ENCODE results near the gene SLK.

Gene SLK

DNA sequence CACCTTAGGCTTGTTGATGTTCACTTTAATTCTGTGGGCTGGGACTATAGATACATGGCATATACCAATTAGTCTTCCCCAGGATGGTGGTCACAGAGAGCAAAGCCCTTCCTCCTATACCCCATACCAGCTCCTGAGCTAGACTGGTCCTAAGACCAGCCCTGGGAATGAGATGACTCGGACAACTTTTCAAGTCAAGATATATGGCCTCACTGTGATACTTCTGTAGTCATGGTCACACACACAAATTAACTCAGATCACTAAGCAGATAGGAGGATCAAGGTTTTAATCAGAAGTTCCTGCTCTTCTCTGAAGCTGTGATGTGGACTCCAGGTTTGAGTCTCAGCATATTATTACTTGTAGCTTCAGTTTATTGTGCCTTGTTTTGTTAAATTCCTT is 53.1 kb downstream of the SLK start:
- TF ChIP-seq, protein P1, sequence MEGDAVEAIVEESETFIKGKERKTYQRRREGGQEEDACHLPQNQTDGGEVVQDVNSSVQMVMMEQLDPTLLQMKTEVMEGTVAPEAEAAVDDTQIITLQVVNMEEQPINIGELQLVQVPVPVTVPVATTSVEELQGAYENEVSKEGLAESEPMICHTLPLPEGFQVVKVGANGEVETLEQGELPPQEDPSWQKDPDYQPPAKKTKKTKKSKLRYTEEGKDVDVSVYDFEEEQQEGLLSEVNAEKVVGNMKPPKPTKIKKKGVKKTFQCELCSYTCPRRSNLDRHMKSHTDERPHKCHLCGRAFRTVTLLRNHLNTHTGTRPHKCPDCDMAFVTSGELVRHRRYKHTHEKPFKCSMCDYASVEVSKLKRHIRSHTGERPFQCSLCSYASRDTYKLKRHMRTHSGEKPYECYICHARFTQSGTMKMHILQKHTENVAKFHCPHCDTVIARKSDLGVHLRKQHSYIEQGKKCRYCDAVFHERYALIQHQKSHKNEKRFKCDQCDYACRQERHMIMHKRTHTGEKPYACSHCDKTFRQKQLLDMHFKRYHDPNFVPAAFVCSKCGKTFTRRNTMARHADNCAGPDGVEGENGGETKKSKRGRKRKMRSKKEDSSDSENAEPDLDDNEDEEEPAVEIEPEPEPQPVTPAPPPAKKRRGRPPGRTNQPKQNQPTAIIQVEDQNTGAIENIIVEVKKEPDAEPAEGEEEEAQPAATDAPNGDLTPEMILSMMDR (IDR thresholded peaks at IDR 0.05; ENCODE audit: low read depth, low read length): no peak
- no peak overlapping the region for H3K4me3 ChIP-seq (ENCODE audit: low read depth, low read length)

DNA sequence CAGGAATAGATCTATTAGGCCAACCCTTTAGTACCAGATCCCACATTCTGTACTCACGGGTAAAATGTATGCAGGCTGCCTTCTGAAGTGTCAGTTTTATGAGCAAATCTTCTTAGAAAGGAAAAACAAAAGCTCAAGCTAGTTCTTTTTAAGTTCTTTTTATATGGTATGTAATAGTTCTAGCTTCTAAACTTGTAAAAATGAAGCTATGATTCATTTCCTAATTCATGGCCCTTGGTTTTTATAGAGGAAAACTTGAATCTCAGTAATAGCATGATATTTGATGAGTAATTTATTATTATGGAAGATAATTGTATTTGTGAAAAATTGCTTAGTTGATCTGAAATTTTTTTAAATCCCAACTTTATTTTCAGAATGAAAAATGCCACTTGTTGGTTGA is 54.3 kb downstream of the SLK start:
- TF ChIP-seq, protein P1 (IDR thresholded peaks at IDR 0.05; ENCODE audit: low read depth, low read length): no peak
- no peak overlapping the region for H3K4me3 ChIP-seq (ENCODE audit: low read depth, low read length)

DNA sequence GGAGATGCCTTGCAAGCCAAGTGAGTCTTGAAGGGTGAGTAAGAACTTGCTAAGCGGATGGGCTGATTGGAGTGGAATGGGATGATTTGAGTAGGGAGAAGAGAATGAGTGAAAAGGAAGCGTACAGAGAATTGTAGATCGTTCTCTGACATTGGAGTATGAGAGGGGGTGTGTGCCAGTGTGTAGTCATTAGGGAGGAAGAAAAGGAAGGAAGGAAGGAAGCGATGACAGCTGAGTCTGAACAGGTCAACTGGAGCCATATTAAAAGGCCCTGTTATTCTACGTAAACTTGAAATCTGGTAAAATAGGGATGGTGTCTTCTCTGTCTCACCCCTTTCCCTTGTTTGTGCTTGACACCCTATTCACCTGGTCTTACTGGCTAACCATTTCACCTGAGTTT is 55.1 kb downstream of the SLK start:
- H3K4me3 ChIP-seq (ENCODE audit: low read depth, low read length): no peak overlapping the region
- TF ChIP-seq, protein P1 (IDR thresholded peaks at IDR 0.05; ENCODE audit: low read depth, low read length): no peak

DNA sequence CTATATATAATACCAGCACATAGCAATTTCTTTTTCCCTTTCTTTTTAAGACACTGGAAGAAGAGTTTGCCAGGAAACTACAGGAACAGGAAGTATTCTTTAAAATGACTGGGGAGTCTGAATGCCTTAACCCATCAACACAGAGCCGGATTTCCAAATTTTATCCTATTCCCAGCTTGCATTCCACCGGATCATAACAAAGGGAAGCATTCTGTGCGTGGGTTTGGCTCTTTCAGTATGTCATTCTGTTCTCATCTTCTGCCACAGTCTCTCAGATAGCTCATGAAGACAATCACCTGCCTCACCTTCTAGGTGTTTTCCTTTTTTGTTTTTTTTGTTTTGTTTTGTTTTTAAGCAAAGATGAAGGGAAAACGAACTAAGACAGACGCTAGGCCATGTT is 58.6 kb downstream of the SLK start:
- no peak overlapping the region for H3K4me3 ChIP-seq (ENCODE audit: low read depth, low read length)
- TF ChIP-seq, protein P1 (IDR thresholded peaks at IDR 0.05; ENCODE audit: low read depth, low read length): no peak

DNA sequence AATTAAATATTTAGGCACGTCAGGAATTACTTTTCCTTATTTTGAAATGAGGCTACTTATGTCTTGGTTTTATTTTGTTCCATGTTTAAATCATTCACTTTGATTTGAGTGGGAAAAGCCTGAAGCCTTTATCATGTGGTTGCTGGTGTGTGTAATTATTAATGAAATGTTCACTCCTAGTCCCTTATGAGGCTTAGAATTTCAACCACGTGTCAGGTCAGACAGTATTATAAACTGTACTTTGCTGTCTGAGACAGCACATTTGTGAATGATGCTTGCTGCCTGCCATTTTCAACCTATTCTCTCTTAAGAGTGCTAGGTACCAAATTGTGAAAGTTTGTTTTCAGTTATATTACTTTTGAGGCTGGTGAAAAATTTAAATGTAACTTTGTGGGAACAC is 59.8 kb downstream of the SLK start:
- H3K4me3 ChIP-seq (ENCODE audit: low read depth, low read length): no peak overlapping the region
- TF ChIP-seq, protein P1 (IDR thresholded peaks at IDR 0.05; ENCODE audit: low read depth, low read length): no peak

DNA sequence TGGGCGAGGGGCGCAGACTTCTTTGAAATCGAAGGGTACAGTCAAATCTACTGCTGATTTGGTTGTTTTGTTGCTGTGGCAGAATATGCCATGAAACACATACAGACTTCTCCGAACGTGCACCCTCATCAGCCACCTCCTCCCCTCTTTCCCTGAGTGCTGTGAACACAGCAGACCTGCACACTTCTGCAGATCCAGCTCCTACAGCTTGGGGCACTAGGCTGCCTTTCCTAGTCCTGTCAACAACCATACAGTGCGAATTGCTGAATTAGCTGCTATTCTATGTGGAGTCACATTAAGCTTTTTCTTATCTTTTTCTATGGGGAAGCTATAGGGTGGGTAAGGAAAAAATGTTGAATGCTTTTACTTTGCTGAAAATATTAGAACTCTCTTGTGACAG is 61.2 kb downstream of the SLK start:
- no peak overlapping the region for H3K4me3 ChIP-seq (ENCODE audit: low read depth, low read length)
- TF ChIP-seq, protein P1 (IDR thresholded peaks at IDR 0.05; ENCODE audit: low read depth, low read length): peak; percentile 36

DNA sequence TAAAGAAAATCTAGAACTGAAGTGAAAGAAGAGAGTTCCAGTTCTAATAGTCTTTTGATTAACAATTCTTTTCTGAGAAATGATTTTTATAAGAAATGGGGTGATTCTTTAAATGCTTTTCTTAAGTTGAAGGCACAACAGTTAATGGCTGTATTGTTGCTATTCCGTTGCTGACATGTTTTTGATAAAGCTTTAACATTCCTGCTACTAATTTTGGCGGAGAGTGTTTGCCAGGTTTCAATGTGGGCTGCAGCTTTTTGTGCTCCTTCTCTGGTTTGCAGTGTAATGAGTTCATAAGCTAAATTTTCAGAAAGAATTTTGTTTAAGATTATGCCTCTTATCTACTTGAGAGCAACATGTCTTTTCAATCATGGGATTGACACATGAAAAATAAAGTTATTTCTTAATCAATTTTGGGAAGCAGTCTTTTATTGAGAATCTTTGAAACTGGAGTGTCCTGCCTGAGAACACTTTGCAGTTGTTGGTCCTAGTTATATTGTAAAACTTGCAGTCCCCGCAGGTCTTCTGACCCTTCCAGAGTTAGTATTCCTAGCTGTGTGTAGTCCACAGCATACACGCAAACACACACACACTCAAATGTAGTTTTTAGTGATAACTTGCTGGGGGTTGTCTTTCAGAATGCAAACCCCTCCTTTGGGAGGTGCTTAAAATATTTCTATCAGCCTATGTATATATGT is 62.0 kb downstream of the SLK start:
- TF ChIP-seq, protein P1 (IDR thresholded peaks at IDR 0.05; ENCODE audit: low read depth, low read length): no peak
- no peak overlapping the region for H3K4me3 ChIP-seq (ENCODE audit: low read depth, low read length)

Data from WI38 (cell line).